DOHH2 (cell line): ENCODE measurements around the gene TIMM44.
"Not testable (repeated sequence)": the region's sequence is repeated elsewhere in the genome, so short reads cannot be mapped to it uniquely, and the experiment has no call there.

Experiments
- H3F3A ChIP-seq: fragments of 200-600 bp; sonication (generic), shearing (Covaris generic); 2 replicates; pipeline ENCODE4 v1.6.0; 2016; ENCODE audit warnings: antibody characterized with exemption, mild to moderate bottlenecking; ENCODE audit not compliant: control insufficient read depth, insufficient read depth
- H3K27ac ChIP-seq: fragments of 200-600 bp; sonication (generic); 2 replicates; pipeline ENCODE4 v1.5.1; 2014; ENCODE audit warnings: low read depth, mild to moderate bottlenecking, low read length, moderate library complexity
- H3K27me3 ChIP-seq: fragments of 200-600 bp; sonication (generic); 2 replicates; pipeline ENCODE4 v1.6.1; 2014; ENCODE audit warnings: mild to moderate bottlenecking, low read length, mixed read lengths; ENCODE audit not compliant: control insufficient read depth
- H3K36me3 ChIP-seq: fragments of 200-600 bp; sonication (generic); 2 replicates; pipeline ENCODE4 v1.6.1; 2014; ENCODE audit warnings: mild to moderate bottlenecking, low read length, moderate library complexity, mixed read lengths; ENCODE audit not compliant: control insufficient read depth
- H3K4me1 ChIP-seq: fragments of 200-600 bp; sonication (generic); 2 replicates; pipeline ENCODE4 v1.6.1; 2014; ENCODE audit warnings: mild to moderate bottlenecking, low read length, mixed read lengths; ENCODE audit not compliant: control insufficient read depth
- H3K4me2 ChIP-seq: fragments of 200-600 bp; sonication (generic); 2 replicates; pipeline ENCODE4 v1.6.0; 2014; ENCODE audit warnings: mild to moderate bottlenecking, low read length, moderate library complexity
- H3K4me3 ChIP-seq: fragments of 200-600 bp; sonication (generic); 2 replicates; pipeline ENCODE4 v1.5.1; 2014; ENCODE audit warnings: mild to moderate bottlenecking, low read length, mixed read lengths
- H3K79me2 ChIP-seq: fragments of 200-600 bp; sonication (generic); 2 replicates; pipeline ENCODE4 v1.6.1; 2014; ENCODE audit warnings: mild to moderate bottlenecking, low read length, mixed read lengths; ENCODE audit not compliant: control insufficient read depth
- H3K9me2 ChIP-seq: fragments of 200-600 bp; sonication (generic); replicated peaks from 2 replicates; pipeline ENCODE4 v1.6.1; 2014; ENCODE audit warnings: mild to moderate bottlenecking, low read length, mixed read lengths; ENCODE audit not compliant: control insufficient read depth
- H3K9me3 ChIP-seq: fragments of 200-600 bp; sonication (generic); 2 replicates; pipeline ENCODE4 v1.6.1; 2014; ENCODE audit warnings: antibody characterized with exemption, low read length, mixed read lengths; ENCODE audit not compliant: control insufficient read depth, insufficient read depth
- H4K20me1 ChIP-seq: fragments of 200-600 bp; sonication (generic); 2 replicates; pipeline ENCODE4 v1.6.0; 2014; ENCODE audit warnings: low read depth, mild to moderate bottlenecking, antibody characterized with exemption, low read length, moderate library complexity; ENCODE audit not compliant: control insufficient read depth, insufficient read depth
- CTCF ChIP-seq: fragments of 200-600 bp; sonication (generic); IDR thresholded peaks from one replicate; pipeline ENCODE4 v1.5.1; 2014; ENCODE audit warnings: antibody characterized with exemption, mild to moderate bottlenecking, low read depth, low read length; ENCODE audit not compliant: poor library complexity, severe bottlenecking
- EZH2phosphoT487 ChIP-seq: fragments of 200-600 bp; sonication (generic); IDR thresholded peaks from 2 replicates; pipeline ENCODE4 v1.6.1; 2017; ENCODE audit warnings: borderline replicate concordance, mild to moderate bottlenecking, antibody characterized with exemption, low read length, moderate library complexity, mixed read lengths

Gene TIMM44

GRCh38 chr19:7895565-7895964 is 47.9 kb downstream of the TIMM44 start:
- peaks cover 3% of the 10 kb centered on the region; the same call in 1 of the 2 replicates for H3K4me1 ChIP-seq
- no peaks in the 10 kb centered on the region for H3K9me2 ChIP-seq
- no peak overlapping the region for H3K4me2 ChIP-seq
- no peaks in the 10 kb centered on the region for H3K9me3 ChIP-seq
- no peaks in the 10 kb centered on the region for H3K79me2 ChIP-seq
- no peaks in the 10 kb centered on the region for H3F3A ChIP-seq
- H3K36me3 ChIP-seq: no peaks in the 10 kb centered on the region
- no peaks in the 10 kb centered on the region for H3K27me3 ChIP-seq
- H4K20me1 ChIP-seq: no peaks in the 10 kb centered on the region
- no peak overlapping the region for H3K4me3 ChIP-seq
- TF ChIP-seq EZH2phosphoT487 (no peak), CTCF (no peak)
- H3K27ac ChIP-seq: no peak overlapping the region

GRCh38 chr19:7894612-7895309 is 48.7 kb downstream of the TIMM44 start:
- no peaks in the 10 kb centered on the region for H3F3A ChIP-seq
- no peaks in the 10 kb centered on the region for H4K20me1 ChIP-seq
- no peaks in the 10 kb centered on the region for H3K9me2 ChIP-seq
- H3K4me3 ChIP-seq: no peak overlapping the region
- H3K4me2 ChIP-seq: no peak overlapping the region
- no peaks in the 10 kb centered on the region for H3K36me3 ChIP-seq
- H3K4me1 ChIP-seq: peaks cover 3% of the 10 kb centered on the region; the same call in 1 of the 2 replicates
- TF ChIP-seq EZH2phosphoT487 (no peak), CTCF (no peak)
- no peak overlapping the region for H3K27ac ChIP-seq
- no peaks in the 10 kb centered on the region for H3K79me2 ChIP-seq
- H3K27me3 ChIP-seq: no peaks in the 10 kb centered on the region
- H3K9me3 ChIP-seq: no peaks in the 10 kb centered on the region

GRCh38 chr19:7893362-7894101 is 49.9 kb downstream of the TIMM44 start:
- not testable (repeated sequence) for H3K4me1 ChIP-seq

GRCh38 chr19:7888826-7889217 is 54.6 kb downstream of the TIMM44 start:
- Histone ChIP-seq H3K4me2 (no peak overlapping the region), H3K4me1 (no peaks in the 10 kb centered on the region), H4K20me1 (no peaks in the 10 kb centered on the region), H3K27ac (no peak overlapping the region), H3K9me2 (no peaks in the 10 kb centered on the region), H3F3A (no peaks in the 10 kb centered on the region), H3K4me3 (no peak overlapping the region), H3K9me3 (no peaks in the 10 kb centered on the region), H3K79me2 (no peaks in the 10 kb centered on the region), H3K27me3 (peaks cover 13% of the 10 kb centered on the region), H3K36me3 (no peaks in the 10 kb centered on the region)
- TF ChIP-seq CTCF (no peak), EZH2phosphoT487 (no peak)

More at GRCh38 chr19:7893362-7894101, 49.9 kb downstream of the TIMM44 start:
- not testable (repeated sequence) for H3F3A ChIP-seq, H3K79me2 ChIP-seq, H3K9me3 ChIP-seq, H3K27me3 ChIP-seq, H3K4me2 ChIP-seq, H3K4me3 ChIP-seq, H3K36me3 ChIP-seq, H4K20me1 ChIP-seq, H3K9me2 ChIP-seq, H3K27ac ChIP-seq
